Measurements from ENCODE around the gene MBOAT2. TPM values are rescaled to one million over a fixed set of nuclear protein-coding genes. Genes with fewer than 3 reads are reported as not detected.

The MBOAT2 gene
- total and polyA plus RNA-seq, 7 donors: 8.4 to 43.5 (median 15.3) TPM

DNA sequence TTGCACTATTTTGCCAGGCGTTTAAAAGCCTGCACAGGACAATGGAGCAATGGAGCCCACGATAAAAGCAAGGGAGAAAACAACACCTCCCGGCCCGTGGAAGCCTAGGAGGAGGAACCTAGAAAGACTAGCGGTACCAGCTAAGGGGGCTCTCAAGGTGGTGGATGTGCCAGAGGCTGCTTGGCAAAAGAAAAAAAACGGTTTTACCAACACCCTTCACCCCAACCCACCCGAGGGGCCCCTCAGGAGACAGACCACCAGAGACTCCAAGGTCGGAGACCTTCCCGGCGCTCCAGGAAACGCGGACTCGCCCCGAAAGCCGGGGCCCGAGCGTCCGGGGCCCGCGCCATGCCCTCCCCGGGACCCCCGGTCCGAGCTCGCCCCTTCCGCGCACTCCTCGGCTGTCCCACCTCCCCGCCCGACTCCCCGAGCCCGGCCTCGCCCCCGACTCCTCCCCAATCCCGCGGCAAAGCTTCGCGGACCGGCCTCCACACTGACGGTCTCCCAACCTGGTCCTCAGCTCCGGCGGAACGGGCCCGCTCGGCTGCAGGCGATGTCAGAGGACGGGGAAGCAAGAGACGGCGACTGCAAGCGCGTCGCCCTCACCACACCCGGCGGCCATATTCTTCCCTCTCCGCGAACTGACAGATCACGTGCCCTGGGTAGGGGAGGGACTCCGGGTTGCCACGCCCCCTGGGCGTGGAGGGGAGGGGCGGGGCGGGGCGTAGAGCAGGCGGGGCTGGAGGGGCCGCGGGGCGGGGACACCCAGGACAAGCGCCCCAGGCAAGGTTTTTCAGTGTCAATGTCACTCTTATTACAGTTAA, 166.3 kb downstream of the MBOAT2 start, which contains the start of gene KIDINS220:
Gene KIDINS220, minus strand, starts transcription at position 643 of the 824 bp plus-strand sequence. CDS start 10,520 bp downstream, outside the sequence.
- Histone ChIP-seq H3K27me3 (no peaks in the 10 kb centered on the region), H3K36me3 (no peaks in the 10 kb centered on the region), H3K4me1 (peaks cover 0 to 48% (median 45%) of the 10 kb centered on the region in 4 donors), H3K4me3 (peak within 1 kb of the TSS; percentile 77 to 99 (median 97)), H3K27ac (peak within 1 kb of the TSS; percentile 81 to 92 (median 90)), H3K9me3 (no peaks in the 10 kb centered on the region)
- peak; percentile 92 for DNase-seq
- TF ChIP-seq EP300 (IDR thresholded peaks at IDR 0.05) (no peak), POLR2AphosphoS5 (IDR thresholded peaks at IDR 0.05) (peak; percentile 95 to 98 (median 96)), POLR2A (IDR thresholded peaks at IDR 0.05) (peak; percentile 78 to 82)
- TF ChIP-seq, protein P1, sequence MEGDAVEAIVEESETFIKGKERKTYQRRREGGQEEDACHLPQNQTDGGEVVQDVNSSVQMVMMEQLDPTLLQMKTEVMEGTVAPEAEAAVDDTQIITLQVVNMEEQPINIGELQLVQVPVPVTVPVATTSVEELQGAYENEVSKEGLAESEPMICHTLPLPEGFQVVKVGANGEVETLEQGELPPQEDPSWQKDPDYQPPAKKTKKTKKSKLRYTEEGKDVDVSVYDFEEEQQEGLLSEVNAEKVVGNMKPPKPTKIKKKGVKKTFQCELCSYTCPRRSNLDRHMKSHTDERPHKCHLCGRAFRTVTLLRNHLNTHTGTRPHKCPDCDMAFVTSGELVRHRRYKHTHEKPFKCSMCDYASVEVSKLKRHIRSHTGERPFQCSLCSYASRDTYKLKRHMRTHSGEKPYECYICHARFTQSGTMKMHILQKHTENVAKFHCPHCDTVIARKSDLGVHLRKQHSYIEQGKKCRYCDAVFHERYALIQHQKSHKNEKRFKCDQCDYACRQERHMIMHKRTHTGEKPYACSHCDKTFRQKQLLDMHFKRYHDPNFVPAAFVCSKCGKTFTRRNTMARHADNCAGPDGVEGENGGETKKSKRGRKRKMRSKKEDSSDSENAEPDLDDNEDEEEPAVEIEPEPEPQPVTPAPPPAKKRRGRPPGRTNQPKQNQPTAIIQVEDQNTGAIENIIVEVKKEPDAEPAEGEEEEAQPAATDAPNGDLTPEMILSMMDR (IDR thresholded peaks at IDR 0.05): no peak
- intact Hi-C loops (cut with DNase I): loop anchor here (2.0 kb wide), 1 partner anchor 14 kb away; no protein-coding TSS in a partner anchor
- WGBS, 2 donors: 0 to 1% methylated on average over 67 of the region's 67 CpGs

DNA sequence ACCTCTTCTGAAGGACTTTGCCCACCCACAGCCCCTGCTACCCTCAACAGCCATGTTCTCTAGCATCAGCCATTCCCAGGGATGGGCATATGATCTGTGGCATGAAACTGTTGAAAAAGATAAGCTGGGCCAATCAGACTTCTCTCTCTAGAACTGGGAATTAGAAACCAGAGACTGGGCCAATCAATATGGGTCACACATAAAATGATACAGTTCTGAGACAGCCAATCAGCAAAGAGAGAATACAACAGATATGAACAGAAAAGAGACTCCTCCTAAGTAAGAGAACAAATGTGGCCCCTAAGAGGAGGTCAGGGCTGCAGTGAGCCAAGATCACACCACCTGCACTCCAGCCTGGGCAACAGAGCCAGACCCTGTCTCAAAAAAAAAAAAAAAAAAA, 168.2 kb downstream of the MBOAT2 start:
- TF ChIP-seq POLR2AphosphoS5 (IDR thresholded peaks at IDR 0.05) (no peak), EP300 (IDR thresholded peaks at IDR 0.05) (no peak)
- TF ChIP-seq, protein P1 (IDR thresholded peaks at IDR 0.05): no peak
- DNase-seq: no peak
- Histone ChIP-seq H3K36me3 (no peaks in the 10 kb centered on the region), H3K4me3 (no peak overlapping the region), H3K9me3 (no peaks in the 10 kb centered on the region), H3K4me1 (peaks cover 0 to 67% (median 62%) of the 10 kb centered on the region in 4 donors), H3K27me3 (no peaks in the 10 kb centered on the region), H3K27ac (no peak overlapping the region)
- intact Hi-C loops (cut with DNase I): no loop called here

GRCh38 chr2:8833853-8834252, 169.6 kb downstream of the MBOAT2 start:
- no peaks in the 10 kb centered on the region for H3K9me3 ChIP-seq
- H3K4me1 ChIP-seq: peaks cover 0 to 68% (median 62%) of the 10 kb centered on the region in 4 donors
- H3K4me3 ChIP-seq: no peak overlapping the region
- intact Hi-C loops (cut with DNase I): no loop called here
- 88 to 97% methylated on average over 7 of the region's 7 CpGs for WGBS, 2 donors
- no peaks in the 10 kb centered on the region for H3K27me3 ChIP-seq
- TF ChIP-seq POLR2A (IDR thresholded peaks at IDR 0.05) (no peak), EP300 (IDR thresholded peaks at IDR 0.05) (no peak), POLR2AphosphoS5 (IDR thresholded peaks at IDR 0.05) (no peak)
- no peak overlapping the region for H3K27ac ChIP-seq
- DNase-seq: no peak
- H3K36me3 ChIP-seq: no peaks in the 10 kb centered on the region

DNA sequence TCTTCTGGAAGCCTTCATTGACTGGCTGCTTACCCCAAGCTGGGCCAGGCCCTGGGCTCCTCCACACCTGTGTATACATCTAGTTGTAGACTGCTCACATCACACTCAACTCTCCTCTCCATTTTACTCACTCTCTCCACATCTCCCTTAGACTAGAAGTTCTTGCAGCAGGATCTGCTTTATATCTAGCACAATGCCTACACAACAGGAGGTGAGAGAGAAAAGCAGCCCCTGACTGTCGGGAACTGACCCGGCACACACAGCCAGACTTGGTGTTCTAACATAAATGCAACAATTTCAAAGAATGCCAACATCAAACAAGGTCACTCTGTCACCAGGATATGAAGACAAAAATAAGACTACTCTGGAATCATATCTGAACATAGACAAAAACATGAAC, 172.0 kb downstream of the MBOAT2 start:
- Histone ChIP-seq H3K9me3 (no peaks in the 10 kb centered on the region), H3K36me3 (peaks cover 0 to 3% (median 0%) of the 10 kb centered on the region in 4 donors), H3K4me1 (peaks cover 0 to 60% (median 57%) of the 10 kb centered on the region in 4 donors), H3K27me3 (no peaks in the 10 kb centered on the region), H3K27ac (no peak overlapping the region), H3K4me3 (no peak overlapping the region)
- WGBS, 2 donors: 98 to 99% methylated on average over 2 of the region's 2 CpGs
- intact Hi-C loops (cut with DNase I): no loop called here
- no peak for DNase-seq
- TF ChIP-seq POLR2A (IDR thresholded peaks at IDR 0.05) (no peak), POLR2AphosphoS5 (IDR thresholded peaks at IDR 0.05) (no peak), EP300 (IDR thresholded peaks at IDR 0.05) (no peak)
- TF ChIP-seq, protein P1 (IDR thresholded peaks at IDR 0.05): no peak

DNA sequence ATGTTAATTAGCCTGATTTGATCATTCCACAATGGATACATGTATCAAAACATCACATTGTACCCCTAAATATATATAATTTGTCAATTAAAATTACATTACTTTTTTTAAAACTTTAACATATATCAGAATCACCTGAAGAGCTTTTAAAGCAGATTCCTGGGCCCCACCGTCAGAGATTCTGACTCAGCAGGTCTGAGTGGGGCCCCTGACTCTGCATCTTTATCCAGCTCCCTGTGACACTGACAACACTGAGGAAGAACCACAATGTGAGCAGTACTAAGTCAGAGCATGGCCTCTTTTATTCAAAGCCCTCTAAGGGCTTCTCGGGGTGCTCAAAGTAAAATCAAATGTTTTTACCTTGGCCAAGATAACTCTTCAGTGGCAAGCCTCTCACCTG, 175.8 kb downstream of the MBOAT2 start:
- Histone ChIP-seq H3K27ac (no peak overlapping the region), H3K4me1 (peaks cover 0 to 24% (median 23%) of the 10 kb centered on the region in 4 donors), H3K36me3 (peaks cover 0 to 27% (median 2%) of the 10 kb centered on the region in 4 donors), H3K4me3 (no peak overlapping the region), H3K27me3 (no peaks in the 10 kb centered on the region), H3K9me3 (no peaks in the 10 kb centered on the region)
- 94 to 95% methylated on average over 2 of the region's 2 CpGs for WGBS, 2 donors
- intact Hi-C loops (cut with DNase I): no loop called here
- TF ChIP-seq POLR2A (IDR thresholded peaks at IDR 0.05): no peak
- no peak for TF ChIP-seq POLR2AphosphoS5 (IDR thresholded peaks at IDR 0.05)
- no peak for TF ChIP-seq EP300 (IDR thresholded peaks at IDR 0.05)
- TF ChIP-seq, protein P1 (IDR thresholded peaks at IDR 0.05): no peak
- no peak for DNase-seq
